ENCODE results near the gene LDLRAD3.
"Not testable (repeated sequence)": the region's sequence is repeated elsewhere in the genome, so short reads cannot be mapped to it uniquely, and the experiment has no call there.

- TF ChIP-seq POLR2A (IDR thresholded peaks at IDR 0.05); CTCF (IDR thresholded peaks at IDR 0.05 in 8 of 11, conservative IDR thresholded peaks at IDR 0.05 in 3 of 11): not testable (repeated sequence)
Observed at GRCh38 chr11:35912436-35912835, 31.4 kb upstream of the LDLRAD3 start.

Data from spleen (tissue), 7 donors.